Keratinocyte (primary cell): ENCODE measurements around the gene ADAM29. TPM values are rescaled to one million over a fixed set of nuclear protein-coding genes. Genes with fewer than 3 reads are reported as not detected.

Experiments used
- DNase-seq: peaks from one replicate; pipeline ENCODE4 v3.0.0-alpha.2; 2011; ENCODE audit warnings: low read depth, missing footprints, low spot score
- FAIRE-seq: peaks from 2 replicates; lab custom pipeline; 2011; peaks lifted over from hg19 to GRCh38; lab: Jason Lieb, UNC
- H2AFZ ChIP-seq: 2 replicates; pipeline ENCODE4 v1.6.0; 2012; ENCODE audit warnings: low read length, control low read depth, inconsistent platforms; ENCODE audit not compliant: control insufficient read depth
- H3K27ac ChIP-seq: 2 replicates; pipeline ENCODE4 v1.5.1; 2011; ENCODE audit warnings: low read length; ENCODE audit not compliant: control insufficient read depth, insufficient read depth
- H3K27me3 ChIP-seq: 3 replicates; pipeline ENCODE4 v1.6.0; 2011; ENCODE audit warnings: low read length; ENCODE audit not compliant: control insufficient read depth, insufficient read depth; ENCODE audit errors: extremely low read depth
- H3K36me3 ChIP-seq, 2 experiments: 2 replicates in 1 of 2; 3 replicates in 1 of 2; pipeline ENCODE4 v1.5.1; 2011; ENCODE audit warnings: low read length in 2 of 2, mild to moderate bottlenecking in 1 of 2; ENCODE audit not compliant: control insufficient read depth in 2 of 2, insufficient read depth in 2 of 2; ENCODE audit errors: extremely low read depth in 1 of 2
- H3K4me1 ChIP-seq: 3 replicates; pipeline ENCODE4 v1.5.1; 2011; ENCODE audit warnings: low read length; ENCODE audit not compliant: control insufficient read depth, insufficient read depth; ENCODE audit errors: extremely low read depth
- H3K4me2 ChIP-seq: 3 replicates; pipeline ENCODE4 v1.6.0; 2011; ENCODE audit warnings: low read depth, low read length; ENCODE audit not compliant: control insufficient read depth, insufficient read depth; ENCODE audit errors: extremely low read depth
- H3K4me3 ChIP-seq, 3 experiments: fragments of 200-600 bp in 1 of 3; sonication (generic) in 1 of 3; 2 replicates in 2 of 3; 3 replicates in 1 of 3; pipeline ENCODE4 v1.5.1; 2011 to 2016; ENCODE audit warnings: low read length in 3 of 3, mild to moderate bottlenecking in 3 of 3, control low read depth in 2 of 3, inconsistent platforms in 1 of 3, low read depth in 1 of 3, mixed read lengths in 1 of 3, mixed run types in 1 of 3, moderate library complexity in 1 of 3; ENCODE audit not compliant: control insufficient read depth in 2 of 3, insufficient read depth in 2 of 3; ENCODE audit errors: extremely low read depth in 1 of 3
- H3K79me2 ChIP-seq: 2 replicates; pipeline ENCODE4 v1.6.0; 2012; ENCODE audit warnings: low read length; ENCODE audit not compliant: control insufficient read depth, insufficient read depth
- H3K9ac ChIP-seq: 3 replicates; pipeline ENCODE4 v1.6.0; 2011; ENCODE audit warnings: low read length; ENCODE audit not compliant: control insufficient read depth, insufficient read depth; ENCODE audit errors: extremely low read depth
- H3K9me1 ChIP-seq: 3 replicates; pipeline ENCODE4 v1.6.0; 2011; ENCODE audit warnings: low read length; ENCODE audit not compliant: control insufficient read depth, insufficient read depth; ENCODE audit errors: extremely low read depth
- H3K9me3 ChIP-seq: 2 replicates; pipeline ENCODE4 v1.5.1; 2012; ENCODE audit warnings: low read depth, low read length; ENCODE audit not compliant: control insufficient read depth
- H4K20me1 ChIP-seq: 3 replicates; pipeline ENCODE4 v1.6.0; 2011; ENCODE audit warnings: low read length; ENCODE audit not compliant: control insufficient read depth, insufficient read depth; ENCODE audit errors: extremely low read depth
- CTCF ChIP-seq, 3 experiments: IDR thresholded peaks in 1 of 3; conservative IDR thresholded peaks in 1 of 3; optimal IDR thresholded peaks in 1 of 3; 2 replicates in 2 of 3; 3 replicates in 1 of 3; pipeline versions ENCODE3 to v1.5.1; 2011; ENCODE audit warnings: low read length in 3 of 3, mild to moderate bottlenecking in 3 of 3, moderate library complexity in 2 of 3, control low read depth in 1 of 3, inconsistent platforms in 1 of 3; ENCODE audit not compliant: insufficient read depth in 2 of 3; ENCODE audit errors: extremely low read depth in 1 of 3
- EZH2 ChIP-seq: IDR thresholded peaks from one replicate; pipeline ENCODE4 v1.6.1; 2012; ENCODE audit warnings: inconsistent platforms, mild to moderate bottlenecking, low read length, moderate library complexity
- dilution Hi-C: fragments of 300-500 bp; cut with MboI; formaldehyde crosslinking; loops from one replicate; pipeline ENCODE4 v1.7.0; 2020; ENCODE audit warnings: low sequenced_read_pairs; ENCODE audit not compliant: extremely low pct_ligation_motif_present
- polyA plus RNA-seq, 5 experiments: library from polyadenylated mRNA; depleted of rRNA in 3 of 5; stranded (reverse) in 3 of 5; stranded (forward) in 1 of 5; unstranded in 1 of 5; fragments of >200 nt; gene quantifications; 1 replicate in 1 of 5; 2 replicates in 3 of 5; 3 replicates in 1 of 5; pipeline versions ENCODE4 v1.2.1 to v1.2.3, GENCODE V29; 2011 to 2012; ENCODE audit warnings: missing spikeins in 2 of 5, low read depth in 1 of 5, low replicate concordance in 1 of 5

ADAM29 gene
- polyA plus RNA-seq, 1 donor (not counting 4 experiments of a cell fraction or from before 2014, with no cell fraction given): not detected

GRCh38 chr4:174989791-174990190 lies 71.6 kb downstream of the ADAM29 start:
- H3K4me3 ChIP-seq: no peak overlapping the region
- FAIRE-seq (no peak), DNase-seq (no peak)
- peaks cover under 1% of the 10 kb centered on the region for H3K9me3 ChIP-seq
- H3K9ac ChIP-seq: no peak overlapping the region
- H3K79me2 ChIP-seq: no peaks in the 10 kb centered on the region
- no peaks in the 10 kb centered on the region for H3K4me1 ChIP-seq
- no peaks in the 10 kb centered on the region for H3K27me3 ChIP-seq
- no peaks in the 10 kb centered on the region for H3K9me1 ChIP-seq
- H3K4me2 ChIP-seq: no peak overlapping the region
- no peak overlapping the region for H2AFZ ChIP-seq
- no peaks in the 10 kb centered on the region for H4K20me1 ChIP-seq
- H3K36me3 ChIP-seq: no peaks in the 10 kb centered on the region
- TF ChIP-seq CTCF (optimal IDR thresholded peaks at IDR 0.05 in 1 of 3, IDR thresholded peaks at IDR 0.05 in 1 of 3, conservative IDR thresholded peaks at IDR 0.05 in 1 of 3; ENCODE audit: extremely low read depth in 1 of 3, insufficient read depth in 2 of 3, low read length in 3 of 3) (no peak), EZH2 (no peak)
- H3K27ac ChIP-seq: no peak overlapping the region
- dilution Hi-C loops: no loop called here

- no peaks in the 10 kb centered on the region for H3K27me3 ChIP-seq
- H3K4me1 ChIP-seq: no peaks in the 10 kb centered on the region
- H3K9me3 ChIP-seq: no peaks in the 10 kb centered on the region
- H3K27ac ChIP-seq: no peak overlapping the region
- TF ChIP-seq EZH2 (no peak), CTCF (optimal IDR thresholded peaks at IDR 0.05 in 1 of 3, IDR thresholded peaks at IDR 0.05 in 1 of 3, conservative IDR thresholded peaks at IDR 0.05 in 1 of 3; ENCODE audit: extremely low read depth in 1 of 3, insufficient read depth in 2 of 3, low read length in 3 of 3) (no peak)
- DNase-seq (no peak), FAIRE-seq (no peak)
- H2AFZ ChIP-seq: no peak overlapping the region
- H3K4me3 ChIP-seq: no peak overlapping the region
- no peaks in the 10 kb centered on the region for H3K36me3 ChIP-seq
- H4K20me1 ChIP-seq: no peaks in the 10 kb centered on the region
- dilution Hi-C loops: no loop called here
- H3K79me2 ChIP-seq: no peaks in the 10 kb centered on the region
- no peak overlapping the region for H3K4me2 ChIP-seq
- no peak overlapping the region for H3K9ac ChIP-seq
- no peaks in the 10 kb centered on the region for H3K9me1 ChIP-seq
Observed at GRCh38 chr4:174993916-174994315, 75.8 kb downstream of the ADAM29 start.
